ENCODE results near the gene TAF6. TPM values are rescaled to one million over a fixed set of nuclear protein-coding genes. Genes with fewer than 3 reads are reported as not detected.

Gene TAF6
- total and polyA plus RNA-seq, 9 of the 15 experiments (the other 6 are each of a cell fraction or from before 2014, with no cell fraction given): 0.78 to 78.7 (median 21.3) TPM

DNA sequence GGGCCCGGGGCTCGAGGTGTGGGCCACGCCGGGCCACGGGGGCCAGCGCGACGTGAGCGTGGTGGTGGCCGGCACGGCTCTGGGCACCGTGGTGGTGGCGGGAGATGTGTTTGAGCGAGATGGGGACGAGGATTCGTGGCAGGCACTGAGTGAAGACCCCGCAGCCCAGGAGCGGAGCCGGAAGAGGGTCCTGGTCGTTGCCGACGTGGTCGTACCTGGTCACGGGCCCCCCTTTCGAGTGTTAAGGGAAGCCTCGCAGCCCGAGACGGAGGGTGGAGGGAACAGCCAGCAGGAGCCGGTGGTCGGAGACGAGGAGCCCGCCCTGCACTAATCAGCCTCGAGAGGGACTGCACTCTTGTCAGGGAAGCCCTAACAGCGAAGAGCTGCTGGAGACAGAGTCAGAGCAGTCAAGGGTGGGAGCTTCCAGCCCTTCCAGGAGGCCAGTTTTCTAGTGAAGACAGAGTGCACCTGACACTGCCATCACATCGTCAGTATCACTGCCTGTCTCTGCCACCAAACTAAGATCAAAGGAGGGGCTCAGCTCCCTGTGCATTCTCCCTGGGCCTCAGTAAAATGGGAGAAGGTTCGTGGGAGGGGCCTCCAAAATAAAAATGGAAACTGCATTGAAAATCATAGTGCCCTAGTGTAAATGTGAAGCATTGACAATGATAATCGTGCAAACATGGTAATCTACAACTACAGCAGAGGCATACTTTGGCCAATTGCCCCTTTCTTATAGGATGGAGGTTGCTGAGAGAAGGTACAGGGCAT lies 8.9 kb upstream of the TAF6 start (continued):
- TF ChIP-seq, protein P1, sequence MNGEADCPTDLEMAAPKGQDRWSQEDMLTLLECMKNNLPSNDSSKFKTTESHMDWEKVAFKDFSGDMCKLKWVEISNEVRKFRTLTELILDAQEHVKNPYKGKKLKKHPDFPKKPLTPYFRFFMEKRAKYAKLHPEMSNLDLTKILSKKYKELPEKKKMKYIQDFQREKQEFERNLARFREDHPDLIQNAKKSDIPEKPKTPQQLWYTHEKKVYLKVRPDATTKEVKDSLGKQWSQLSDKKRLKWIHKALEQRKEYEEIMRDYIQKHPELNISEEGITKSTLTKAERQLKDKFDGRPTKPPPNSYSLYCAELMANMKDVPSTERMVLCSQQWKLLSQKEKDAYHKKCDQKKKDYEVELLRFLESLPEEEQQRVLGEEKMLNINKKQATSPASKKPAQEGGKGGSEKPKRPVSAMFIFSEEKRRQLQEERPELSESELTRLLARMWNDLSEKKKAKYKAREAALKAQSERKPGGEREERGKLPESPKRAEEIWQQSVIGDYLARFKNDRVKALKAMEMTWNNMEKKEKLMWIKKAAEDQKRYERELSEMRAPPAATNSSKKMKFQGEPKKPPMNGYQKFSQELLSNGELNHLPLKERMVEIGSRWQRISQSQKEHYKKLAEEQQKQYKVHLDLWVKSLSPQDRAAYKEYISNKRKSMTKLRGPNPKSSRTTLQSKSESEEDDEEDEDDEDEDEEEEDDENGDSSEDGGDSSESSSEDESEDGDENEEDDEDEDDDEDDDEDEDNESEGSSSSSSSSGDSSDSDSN (IDR thresholded peaks at IDR 0.05; ENCODE audit: borderline replicate concordance in 1 of 2, low read depth in 2 of 2, low read length in 2 of 2): no peak
- TF ChIP-seq RBM22 (IDR thresholded peaks at IDR 0.05; ENCODE audit: low read depth, low read length, poor library complexity, severe bottlenecking) (no peak), ARNT (IDR thresholded peaks at IDR 0.05) (no peak), PYGO2 (tag; IDR thresholded peaks at IDR 0.05) (no peak), ATF7 (IDR thresholded peaks at IDR 0.05) (no peak), HMG20B (CRISPR knock-in tag; IDR thresholded peaks at IDR 0.05) (no peak), CCAR2 (IDR thresholded peaks at IDR 0.05; ENCODE audit: low read depth, low read length) (no peak), JUND (IDR thresholded peaks at IDR 0.05; ENCODE audit: borderline replicate concordance, low read depth, low read length) (no peak), JUND (tag; IDR thresholded peaks at IDR 0.05; ENCODE audit: borderline replicate concordance, low read depth, low read length) (no peak)
- TF ChIP-seq, protein P2, sequence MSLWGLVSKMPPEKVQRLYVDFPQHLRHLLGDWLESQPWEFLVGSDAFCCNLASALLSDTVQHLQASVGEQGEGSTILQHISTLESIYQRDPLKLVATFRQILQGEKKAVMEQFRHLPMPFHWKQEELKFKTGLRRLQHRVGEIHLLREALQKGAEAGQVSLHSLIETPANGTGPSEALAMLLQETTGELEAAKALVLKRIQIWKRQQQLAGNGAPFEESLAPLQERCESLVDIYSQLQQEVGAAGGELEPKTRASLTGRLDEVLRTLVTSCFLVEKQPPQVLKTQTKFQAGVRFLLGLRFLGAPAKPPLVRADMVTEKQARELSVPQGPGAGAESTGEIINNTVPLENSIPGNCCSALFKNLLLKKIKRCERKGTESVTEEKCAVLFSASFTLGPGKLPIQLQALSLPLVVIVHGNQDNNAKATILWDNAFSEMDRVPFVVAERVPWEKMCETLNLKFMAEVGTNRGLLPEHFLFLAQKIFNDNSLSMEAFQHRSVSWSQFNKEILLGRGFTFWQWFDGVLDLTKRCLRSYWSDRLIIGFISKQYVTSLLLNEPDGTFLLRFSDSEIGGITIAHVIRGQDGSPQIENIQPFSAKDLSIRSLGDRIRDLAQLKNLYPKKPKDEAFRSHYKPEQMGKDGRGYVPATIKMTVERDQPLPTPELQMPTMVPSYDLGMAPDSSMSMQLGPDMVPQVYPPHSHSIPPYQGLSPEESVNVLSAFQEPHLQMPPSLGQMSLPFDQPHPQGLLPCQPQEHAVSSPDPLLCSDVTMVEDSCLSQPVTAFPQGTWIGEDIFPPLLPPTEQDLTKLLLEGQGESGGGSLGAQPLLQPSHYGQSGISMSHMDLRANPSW (CRISPR knock-in tag; IDR thresholded peaks at IDR 0.05): no peak
- TF ChIP-seq, protein P3, sequence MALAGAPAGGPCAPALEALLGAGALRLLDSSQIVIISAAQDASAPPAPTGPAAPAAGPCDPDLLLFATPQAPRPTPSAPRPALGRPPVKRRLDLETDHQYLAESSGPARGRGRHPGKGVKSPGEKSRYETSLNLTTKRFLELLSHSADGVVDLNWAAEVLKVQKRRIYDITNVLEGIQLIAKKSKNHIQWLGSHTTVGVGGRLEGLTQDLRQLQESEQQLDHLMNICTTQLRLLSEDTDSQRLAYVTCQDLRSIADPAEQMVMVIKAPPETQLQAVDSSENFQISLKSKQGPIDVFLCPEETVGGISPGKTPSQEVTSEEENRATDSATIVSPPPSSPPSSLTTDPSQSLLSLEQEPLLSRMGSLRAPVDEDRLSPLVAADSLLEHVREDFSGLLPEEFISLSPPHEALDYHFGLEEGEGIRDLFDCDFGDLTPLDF (CRISPR knock-in tag; IDR thresholded peaks at IDR 0.05): no peak
- TF ChIP-seq, protein P4, sequence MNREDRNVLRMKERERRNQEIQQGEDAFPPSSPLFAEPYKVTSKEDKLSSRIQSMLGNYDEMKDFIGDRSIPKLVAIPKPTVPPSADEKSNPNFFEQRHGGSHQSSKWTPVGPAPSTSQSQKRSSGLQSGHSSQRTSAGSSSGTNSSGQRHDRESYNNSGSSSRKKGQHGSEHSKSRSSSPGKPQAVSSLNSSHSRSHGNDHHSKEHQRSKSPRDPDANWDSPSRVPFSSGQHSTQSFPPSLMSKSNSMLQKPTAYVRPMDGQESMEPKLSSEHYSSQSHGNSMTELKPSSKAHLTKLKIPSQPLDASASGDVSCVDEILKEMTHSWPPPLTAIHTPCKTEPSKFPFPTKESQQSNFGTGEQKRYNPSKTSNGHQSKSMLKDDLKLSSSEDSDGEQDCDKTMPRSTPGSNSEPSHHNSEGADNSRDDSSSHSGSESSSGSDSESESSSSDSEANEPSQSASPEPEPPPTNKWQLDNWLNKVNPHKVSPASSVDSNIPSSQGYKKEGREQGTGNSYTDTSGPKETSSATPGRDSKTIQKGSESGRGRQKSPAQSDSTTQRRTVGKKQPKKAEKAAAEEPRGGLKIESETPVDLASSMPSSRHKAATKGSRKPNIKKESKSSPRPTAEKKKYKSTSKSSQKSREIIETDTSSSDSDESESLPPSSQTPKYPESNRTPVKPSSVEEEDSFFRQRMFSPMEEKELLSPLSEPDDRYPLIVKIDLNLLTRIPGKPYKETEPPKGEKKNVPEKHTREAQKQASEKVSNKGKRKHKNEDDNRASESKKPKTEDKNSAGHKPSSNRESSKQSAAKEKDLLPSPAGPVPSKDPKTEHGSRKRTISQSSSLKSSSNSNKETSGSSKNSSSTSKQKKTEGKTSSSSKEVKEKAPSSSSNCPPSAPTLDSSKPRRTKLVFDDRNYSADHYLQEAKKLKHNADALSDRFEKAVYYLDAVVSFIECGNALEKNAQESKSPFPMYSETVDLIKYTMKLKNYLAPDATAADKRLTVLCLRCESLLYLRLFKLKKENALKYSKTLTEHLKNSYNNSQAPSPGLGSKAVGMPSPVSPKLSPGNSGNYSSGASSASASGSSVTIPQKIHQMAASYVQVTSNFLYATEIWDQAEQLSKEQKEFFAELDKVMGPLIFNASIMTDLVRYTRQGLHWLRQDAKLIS (CRISPR knock-in tag; IDR thresholded peaks at IDR 0.05): peak; percentile 23; the same call in 1 of the 2 replicates

Measured in K562 (cell line).